CD4-positive, alpha-beta memory T cell (primary cell): Measurements from ENCODE around the gene TANGO2. TPM values are rescaled to one million over a fixed set of nuclear protein-coding genes. Genes with fewer than 3 reads are reported as not detected.

Experiments used
- CTCF ChIA-PET: fragments of 350-600 bp; sonication (Branson Sonifier 250); formaldehyde crosslinking; loops from one replicate; lab custom pipeline; 2021; ENCODE audit warnings: inconsistent platforms; ENCODE audit not compliant: partially characterized antibody; lab: Charles Lee
- POLR2A ChIA-PET: fragments of 350-600 bp; sonication (Branson Sonifier 250); formaldehyde crosslinking; loops from one replicate; lab custom pipeline; 2021; ENCODE audit not compliant: partially characterized antibody; lab: Charles Lee
- DNase-seq, 5 donors: peaks; one replicate each; pipeline versions ENCODE4 v3.0.0 to v3.0.0-alpha.2; 2020 to 2022; ENCODE audit warnings: mixed read lengths in 1 of 5
- H3K27ac ChIP-seq: one replicate; pipeline ENCODE4 v1.7.0; 2013; ENCODE audit warnings: low read depth, low read length
- H3K27me3 ChIP-seq: 2 replicates; pipeline ENCODE4 v1.7.0; 2013; ENCODE audit warnings: mild to moderate bottlenecking, low read length, moderate library complexity; ENCODE audit not compliant: insufficient read depth
- H3K36me3 ChIP-seq: 2 replicates; pipeline ENCODE4 v1.7.0; 2013; ENCODE audit warnings: mild to moderate bottlenecking, low read length, moderate library complexity; ENCODE audit not compliant: insufficient read depth
- H3K4me1 ChIP-seq: 2 replicates; pipeline ENCODE4 v1.7.0; 2013; ENCODE audit warnings: mild to moderate bottlenecking, low read length, moderate library complexity; ENCODE audit not compliant: insufficient read depth
- H3K4me3 ChIP-seq, 2 donors: one replicate each; pipeline ENCODE4 v1.7.0; 2013; ENCODE audit warnings: low read length in 2 of 2, mild to moderate bottlenecking in 1 of 2
- H3K9me3 ChIP-seq, 2 donors: one replicate each; pipeline ENCODE4 v1.7.0; 2013; ENCODE audit warnings: low read length in 2 of 2, control low read depth in 1 of 2; ENCODE audit not compliant: control insufficient read depth in 1 of 2
- H3K27ac Mint-ChIP-seq, 7 donors: one replicate each; pipeline ENCODE4 v1.8.0; 2020 to 2021; ENCODE audit warnings: mixed read lengths in 7 of 7, mild to moderate bottlenecking in 6 of 7, inconsistent platforms in 3 of 7, moderate library complexity in 3 of 7
- H3K27me3 Mint-ChIP-seq, 2 donors: one replicate each; pipeline ENCODE4 v1.8.0; 2020 to 2021; ENCODE audit warnings: mixed read lengths in 2 of 2
- H3K36me3 Mint-ChIP-seq, 2 donors: one replicate each; pipeline ENCODE4 v1.8.0; 2020 to 2021; ENCODE audit warnings: mixed read lengths in 2 of 2, inconsistent platforms in 1 of 2, mild to moderate bottlenecking in 1 of 2
- H3K4me1 Mint-ChIP-seq, 4 donors: one replicate each; pipeline ENCODE4 v1.8.0; 2020 to 2021; ENCODE audit warnings: mixed read lengths in 4 of 4, mild to moderate bottlenecking in 1 of 4
- H3K4me3 Mint-ChIP-seq, 8 donors: one replicate each; pipeline ENCODE4 v1.8.0; 2020 to 2021; ENCODE audit warnings: mixed read lengths in 8 of 8, mild to moderate bottlenecking in 7 of 8, moderate library complexity in 6 of 8, inconsistent platforms in 3 of 8
- H3K9me3 Mint-ChIP-seq, 8 donors: one replicate each; pipeline ENCODE4 v1.8.0; 2020 to 2021; ENCODE audit warnings: mixed read lengths in 8 of 8, mild to moderate bottlenecking in 5 of 8, inconsistent platforms in 3 of 8, moderate library complexity in 1 of 8
- intact Hi-C: fragments of 100-400 bp; cut with micrococcal nuclease; formaldehyde crosslinking; loops from one replicate; pipeline ENCODE4 v1.15.1; 2023
- polyA plus RNA-seq, 2 donors: library from polyadenylated mRNA; unstranded; fragments of 300-500 nt; fragmentation: Illumina TruSeq; gene quantifications; one replicate each; pipeline ENCODE4 v1.2.3, GENCODE V29; 2021
- total RNA-seq, 2 experiments: library from RNA; stranded (reverse); gene quantifications; one replicate each; pipeline ENCODE4 v1.2.3, GENCODE V29; 2021

Gene TANGO2
- total and polyA plus RNA-seq, 4 experiments from 2014 or later = 40.9 to 51.5 (median 47.3) TPM

DNA sequence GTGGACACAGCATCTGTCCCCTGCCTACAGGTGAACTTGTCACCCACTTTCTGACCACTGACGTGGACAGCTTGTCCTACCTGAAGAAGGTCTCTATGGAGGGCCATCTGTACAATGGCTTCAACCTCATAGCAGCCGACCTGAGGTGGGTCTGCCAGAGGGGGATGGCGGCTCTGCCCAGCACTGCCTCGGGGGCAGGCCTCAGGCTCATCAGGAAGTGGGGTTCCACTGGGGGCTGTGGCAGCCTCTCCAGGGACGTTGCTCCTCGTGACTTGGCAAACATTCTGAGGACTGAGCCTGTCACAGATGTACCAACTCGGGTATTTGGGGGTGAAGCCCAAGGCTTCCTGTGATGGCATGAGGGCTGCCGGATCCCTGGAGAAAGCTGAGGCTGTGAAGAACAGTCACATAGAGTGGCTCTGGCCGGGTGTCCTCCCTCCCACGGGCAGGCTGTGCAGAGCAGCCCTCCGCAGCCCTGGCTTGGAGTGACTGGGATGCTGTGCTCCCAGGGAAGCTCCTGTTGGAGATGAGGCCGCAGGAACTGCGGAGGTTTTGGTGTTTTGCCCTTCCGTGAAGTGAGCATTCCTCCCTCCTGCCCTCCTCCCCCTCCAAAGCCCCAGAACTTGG, 32.6 kb downstream of the TANGO2 start:
- Mint-ChIP-seq H3K27ac (no peak overlapping the region), H3K4me3 (no peak overlapping the region), H3K4me1 (peaks cover 0 to 1% (median 0%) of the 10 kb centered on the region in 4 donors), H3K36me3 (peaks cover 28 to 60% of the 10 kb centered on the region in 2 donors), H3K9me3 (no peaks in the 10 kb centered on the region), H3K27me3 (no peaks in the 10 kb centered on the region)
- CTCF ChIA-PET = no interaction called here
- H3K27me3 ChIP-seq = no peaks in the 10 kb centered on the region
- no peak for DNase-seq
- no peaks in the 10 kb centered on the region for H3K4me1 ChIP-seq
- no peak overlapping the region for H3K4me3 ChIP-seq
- POLR2A ChIA-PET = no interaction called here
- no peak overlapping the region for H3K27ac ChIP-seq
- intact Hi-C loops = no loop called here
- peaks cover 53% of the 10 kb centered on the region for H3K36me3 ChIP-seq
- H3K9me3 ChIP-seq = no peaks in the 10 kb centered on the region

GRCh38 chr22:20054034-20054427, 33.1 kb downstream of the TANGO2 start:
- peaks cover 48% of the 10 kb centered on the region for H3K36me3 ChIP-seq
- no peak for DNase-seq
- intact Hi-C loops = no loop called here
- H3K4me3 ChIP-seq = no peak overlapping the region
- no peak overlapping the region for H3K27ac ChIP-seq
- H3K27me3 ChIP-seq = no peaks in the 10 kb centered on the region
- no peaks in the 10 kb centered on the region for H3K9me3 ChIP-seq
- Mint-ChIP-seq H3K4me3 (no peak overlapping the region), H3K27ac (no peak overlapping the region), H3K36me3 (peaks cover 27 to 60% of the 10 kb centered on the region in 2 donors), H3K4me1 (peaks cover 0 to 3% (median 1%) of the 10 kb centered on the region in 4 donors), H3K9me3 (no peaks in the 10 kb centered on the region), H3K27me3 (no peaks in the 10 kb centered on the region)
- POLR2A ChIA-PET = no interaction called here
- CTCF ChIA-PET = no interaction called here
- H3K4me1 ChIP-seq = no peaks in the 10 kb centered on the region

DNA sequence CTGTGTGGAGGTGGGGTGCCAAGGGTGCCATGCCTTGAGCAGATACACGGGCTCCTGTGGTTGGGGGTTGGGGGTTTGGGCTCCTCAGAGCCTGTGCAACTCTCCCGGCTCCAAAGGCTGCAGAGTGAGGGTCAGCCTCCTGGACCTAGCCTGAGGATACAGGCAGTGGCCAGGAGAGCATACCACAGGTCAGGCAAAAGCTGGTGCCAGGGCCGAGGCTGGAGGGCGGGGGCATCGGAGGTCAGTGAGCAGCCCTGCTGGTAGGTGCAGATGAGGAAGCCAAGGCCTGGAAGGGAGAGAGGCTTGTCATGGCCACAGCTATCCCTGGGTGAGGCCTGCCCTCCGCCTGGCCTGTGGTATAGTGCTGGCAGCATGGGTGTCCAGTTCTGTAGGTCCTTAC, 33.6 kb downstream of the TANGO2 start:
- Histone ChIP-seq H3K9me3 (no peaks in the 10 kb centered on the region), H3K4me3 (no peak overlapping the region), H3K4me1 (no peaks in the 10 kb centered on the region), H3K27ac (no peak overlapping the region), H3K27me3 (no peaks in the 10 kb centered on the region), H3K36me3 (peaks cover 46% of the 10 kb centered on the region)
- Mint-ChIP-seq H3K27ac (peak overlapping the region in 1 of 7 donors; percentile 37), H3K9me3 (no peaks in the 10 kb centered on the region), H3K4me3 (no peak overlapping the region), H3K4me1 (peaks cover 0 to 7% (median 3%) of the 10 kb centered on the region in 4 donors), H3K27me3 (no peaks in the 10 kb centered on the region), H3K36me3 (peaks cover 25 to 62% of the 10 kb centered on the region in 2 donors)
- CTCF ChIA-PET = no interaction called here
- no peak for DNase-seq
- intact Hi-C loops = no loop called here
- POLR2A ChIA-PET = no interaction called here

DNA sequence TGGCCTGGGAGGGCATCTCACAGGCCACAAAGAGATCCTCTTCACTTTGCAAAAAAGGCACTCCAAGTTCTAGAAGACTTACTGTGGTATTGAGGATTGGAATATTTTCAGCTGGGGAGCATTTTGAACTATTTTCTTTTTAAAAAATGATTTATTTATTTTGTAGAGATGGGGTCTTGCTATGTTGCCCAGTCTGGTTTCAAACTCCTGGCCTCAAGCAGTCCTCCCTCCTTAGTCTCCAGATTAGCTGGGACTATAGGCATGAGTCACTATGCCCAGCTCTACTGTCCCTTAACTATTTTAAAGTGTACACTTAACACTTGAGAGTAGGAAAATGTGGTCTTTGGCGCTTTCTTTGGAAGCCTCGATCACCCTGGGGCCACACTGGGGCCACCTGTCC, 34.2 kb downstream of the TANGO2 start:
- Histone ChIP-seq H3K27ac (no peak overlapping the region), H3K4me3 (no peak overlapping the region), H3K36me3 (peaks cover 46% of the 10 kb centered on the region), H3K27me3 (no peaks in the 10 kb centered on the region), H3K4me1 (no peaks in the 10 kb centered on the region), H3K9me3 (no peaks in the 10 kb centered on the region)
- H3K27ac Mint-ChIP-seq = no peak overlapping the region
- intact Hi-C loops = no loop called here
- CTCF ChIA-PET = no interaction called here
- DNase-seq = no peak
- H3K9me3 Mint-ChIP-seq = no peaks in the 10 kb centered on the region
- H3K27me3 Mint-ChIP-seq = no peaks in the 10 kb centered on the region
- peaks cover 22 to 59% of the 10 kb centered on the region in 2 donors for H3K36me3 Mint-ChIP-seq
- H3K4me1 Mint-ChIP-seq = peaks cover 0 to 7% (median 2%) of the 10 kb centered on the region in 4 donors
- POLR2A ChIA-PET = no interaction called here
- no peak overlapping the region for H3K4me3 Mint-ChIP-seq

GRCh38 chr22:20055654-20056053, 34.7 kb downstream of the TANGO2 start:
- DNase-seq = no peak
- Histone ChIP-seq H3K27ac (no peak overlapping the region), H3K9me3 (no peaks in the 10 kb centered on the region), H3K4me3 (no peak overlapping the region), H3K27me3 (no peaks in the 10 kb centered on the region), H3K4me1 (peaks cover 4% of the 10 kb centered on the region), H3K36me3 (peaks cover 50% of the 10 kb centered on the region)
- Mint-ChIP-seq H3K4me3 (no peak overlapping the region), H3K36me3 (peaks cover 22 to 62% of the 10 kb centered on the region in 2 donors), H3K4me1 (peaks cover 0 to 7% (median 2%) of the 10 kb centered on the region in 4 donors), H3K27ac (no peak overlapping the region), H3K27me3 (no peaks in the 10 kb centered on the region), H3K9me3 (no peaks in the 10 kb centered on the region)
- intact Hi-C loops = no loop called here
- CTCF ChIA-PET = no interaction called here
- POLR2A ChIA-PET = no interaction called here

GRCh38 chr22:20056161-20056560, 35.3 kb downstream of the TANGO2 start:
- CTCF ChIA-PET = no interaction called here
- no peak overlapping the region for H3K4me3 ChIP-seq
- POLR2A ChIA-PET = no interaction called here
- Mint-ChIP-seq H3K27me3 (no peaks in the 10 kb centered on the region), H3K4me3 (no peak overlapping the region), H3K36me3 (peaks cover 22 to 63% of the 10 kb centered on the region in 2 donors), H3K9me3 (peaks cover 0 to 1% (median 0%) of the 10 kb centered on the region in 8 donors), H3K4me1 (peaks cover 0 to 7% (median 2%) of the 10 kb centered on the region in 4 donors), H3K27ac (peak overlapping the region in 1 of 7 donors; percentile 70)
- DNase-seq = no peak
- H3K36me3 ChIP-seq = peaks cover 55% of the 10 kb centered on the region
- intact Hi-C loops = no loop called here
- H3K27ac ChIP-seq = no peak overlapping the region
- H3K9me3 ChIP-seq = no peaks in the 10 kb centered on the region
- peaks cover 5% of the 10 kb centered on the region for H3K4me1 ChIP-seq
- no peaks in the 10 kb centered on the region for H3K27me3 ChIP-seq

GRCh38 chr22:20056696-20057386, 35.9 kb downstream of the TANGO2 start:
- Mint-ChIP-seq H3K27ac (peak overlapping the region in 1 of 7 donors; percentile 70), H3K4me1 (peaks cover 0 to 7% (median 2%) of the 10 kb centered on the region in 4 donors), H3K4me3 (no peak overlapping the region), H3K27me3 (no peaks in the 10 kb centered on the region), H3K36me3 (peaks cover 22 to 64% of the 10 kb centered on the region in 2 donors), H3K9me3 (peaks cover 0 to 3% (median 0%) of the 10 kb centered on the region in 8 donors)
- Histone ChIP-seq H3K9me3 (no peaks in the 10 kb centered on the region), H3K4me1 (peaks cover 5% of the 10 kb centered on the region), H3K27me3 (no peaks in the 10 kb centered on the region), H3K27ac (no peak overlapping the region), H3K36me3 (peaks cover 60% of the 10 kb centered on the region), H3K4me3 (no peak overlapping the region)
- intact Hi-C loops = no loop called here
- CTCF ChIA-PET = no interaction called here
- POLR2A ChIA-PET = no interaction called here
- no peak for DNase-seq
